ENCODE measurements around the gene B9D1. TPM values are rescaled to one million over a fixed set of nuclear protein-coding genes. Genes with fewer than 3 reads are reported as not detected.
A peak's percentile ranks its signal among the peaks of the same experiment; 100 is the strongest.

The B9D1 gene
- total and polyA plus RNA-seq, 2 experiments from 2014 or later, result 29.6 to 30.8 TPM

GRCh38 chr17:19407601-19408345 lies 45.2 kb upstream of the B9D1 start:
- Histone ChIP-seq H4K20me1 (ENCODE audit: insufficient read depth, poor library complexity, severe bottlenecking) (no peaks in the 10 kb centered on the region), H3K4me1 (ENCODE audit: insufficient read depth) (peaks cover 4% of the 10 kb centered on the region), H3K4me3 (no peak overlapping the region), H3K36me3 (replicated peaks; ENCODE audit: insufficient read depth, low read depth) (no peaks in the 10 kb centered on the region), H3K79me2 (no peaks in the 10 kb centered on the region), H3K27me3 (no peaks in the 10 kb centered on the region), H3K27ac (no peak overlapping the region), H3K9me3 (ENCODE audit: low read depth) (no peaks in the 10 kb centered on the region), H3K4me2 (no peak overlapping the region), H3K9me2 (replicated peaks; ENCODE audit: insufficient read depth) (no peaks in the 10 kb centered on the region), H2AFZ (no peak overlapping the region)
- peak; percentile 3 for DNase-seq (ENCODE audit: low spot score)
- TF ChIP-seq EZH2 (IDR thresholded peaks at IDR 0.05; ENCODE audit: borderline replicate concordance), result no peak
- no peak for TF ChIP-seq CTCF (IDR thresholded peaks at IDR 0.05; ENCODE audit: poor library complexity)
- no peak for TF ChIP-seq EZH2phosphoT487 (IDR thresholded peaks at IDR 0.05; ENCODE audit: low read depth, severe bottlenecking, unreplicated experiment)
- 92% methylated on average over 10 of the region's 10 CpGs for WGBS (ENCODE audit: low lambda C conversion rate, missing lambda C conversion rate)

GRCh38 chr17:19405114-19405513 lies 42.6 kb upstream of the B9D1 start:
- H3K79me2 ChIP-seq, result no peaks in the 10 kb centered on the region
- H3K4me1 ChIP-seq (ENCODE audit: insufficient read depth), result peaks cover 8% of the 10 kb centered on the region
- 95% methylated on average over 5 of the region's 5 CpGs for WGBS (ENCODE audit: low lambda C conversion rate, missing lambda C conversion rate)
- no peak for DNase-seq (ENCODE audit: low spot score)
- H3K27me3 ChIP-seq, result no peaks in the 10 kb centered on the region
- H3K4me3 ChIP-seq, result no peak overlapping the region
- no peaks in the 10 kb centered on the region for H4K20me1 ChIP-seq (ENCODE audit: insufficient read depth, poor library complexity, severe bottlenecking)
- no peak overlapping the region for H3K27ac ChIP-seq
- no peak overlapping the region for H3K4me2 ChIP-seq
- no peaks in the 10 kb centered on the region for H3K9me3 ChIP-seq (ENCODE audit: low read depth)
- H2AFZ ChIP-seq, result no peak overlapping the region
- no peaks in the 10 kb centered on the region for H3K9me2 ChIP-seq (replicated peaks; ENCODE audit: insufficient read depth)
- TF ChIP-seq EZH2 (IDR thresholded peaks at IDR 0.05; ENCODE audit: borderline replicate concordance) (no peak), EZH2phosphoT487 (IDR thresholded peaks at IDR 0.05; ENCODE audit: low read depth, severe bottlenecking, unreplicated experiment) (no peak), CTCF (IDR thresholded peaks at IDR 0.05; ENCODE audit: poor library complexity) (no peak)
- no peaks in the 10 kb centered on the region for H3K36me3 ChIP-seq (replicated peaks; ENCODE audit: insufficient read depth, low read depth)

- no peaks in the 10 kb centered on the region for H4K20me1 ChIP-seq (ENCODE audit: insufficient read depth, poor library complexity, severe bottlenecking)
- peaks cover 8% of the 10 kb centered on the region for H3K4me1 ChIP-seq (ENCODE audit: insufficient read depth)
- DNase-seq (ENCODE audit: low spot score), result no peak
- H3K27me3 ChIP-seq, result no peaks in the 10 kb centered on the region
- H2AFZ ChIP-seq, result no peak overlapping the region
- H3K27ac ChIP-seq, result no peak overlapping the region
- no peaks in the 10 kb centered on the region for H3K9me2 ChIP-seq (replicated peaks; ENCODE audit: insufficient read depth)
- H3K36me3 ChIP-seq (replicated peaks; ENCODE audit: insufficient read depth, low read depth), result no peaks in the 10 kb centered on the region
- H3K79me2 ChIP-seq, result no peaks in the 10 kb centered on the region
- TF ChIP-seq CTCF (IDR thresholded peaks at IDR 0.05; ENCODE audit: poor library complexity), result no peak
- no peak for TF ChIP-seq EZH2 (IDR thresholded peaks at IDR 0.05; ENCODE audit: borderline replicate concordance)
- TF ChIP-seq EZH2phosphoT487 (IDR thresholded peaks at IDR 0.05; ENCODE audit: low read depth, severe bottlenecking, unreplicated experiment), result no peak
- H3K4me3 ChIP-seq, result no peak overlapping the region
- 83% methylated on average over 1 of the region's 1 CpG for WGBS (ENCODE audit: low lambda C conversion rate, missing lambda C conversion rate)
- H3K4me2 ChIP-seq, result no peak overlapping the region
- no peaks in the 10 kb centered on the region for H3K9me3 ChIP-seq (ENCODE audit: low read depth)
Observed at GRCh38 chr17:19404264-19404663, 41.7 kb upstream of the B9D1 start.
